HG02642 (cell line): Measurements from ENCODE around the gene EPHA3.

Experiments used
- ATAC-seq: cut with Tn5 transposase; IDR thresholded peaks from one replicate; pipeline ENCODE4 v1.9.1; 2021; ENCODE audit warnings: mild to moderate bottlenecking; ENCODE audit not compliant: unreplicated experiment, poor library complexity

The EPHA3 gene

DNA sequence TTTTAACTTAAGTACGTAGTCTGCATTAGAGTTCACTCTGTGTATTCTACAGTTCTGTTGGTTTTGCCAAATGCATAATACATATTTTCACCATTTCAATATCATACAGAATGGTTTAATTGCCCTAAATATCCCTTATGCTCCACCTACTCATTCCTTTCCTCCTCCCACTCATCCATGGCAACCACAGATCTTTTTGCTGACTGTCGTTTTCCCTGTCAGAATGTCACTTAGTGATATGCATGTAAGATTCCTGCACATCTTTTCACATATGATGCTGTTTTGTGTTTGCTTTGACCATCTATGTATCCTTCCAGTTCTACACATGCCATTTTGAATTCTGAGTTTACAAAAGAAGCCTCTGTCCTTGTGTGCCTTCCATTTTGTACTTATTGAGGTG is 36.7 kb downstream of the EPHA3 start:
- no peak for ATAC-seq

DNA sequence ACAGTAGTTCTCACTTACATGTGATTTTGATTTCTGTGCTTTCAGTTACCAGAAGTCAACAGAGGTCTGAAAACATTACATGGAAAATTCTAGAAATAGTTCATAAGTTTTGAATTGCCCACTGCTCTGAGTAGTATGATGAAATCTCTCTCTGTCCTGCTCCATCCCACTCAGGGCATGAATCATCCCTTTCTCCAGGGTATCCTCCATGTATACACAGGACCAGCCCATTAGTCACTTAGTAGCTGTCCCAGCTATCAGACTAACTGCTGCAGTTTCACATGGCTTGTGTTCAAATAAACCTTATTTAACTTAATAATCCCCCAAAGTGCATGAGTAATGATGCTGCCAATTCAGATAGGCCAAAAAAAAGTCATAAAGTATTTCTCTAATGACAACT is 38.6 kb downstream of the EPHA3 start:
- ATAC-seq = no peak

DNA sequence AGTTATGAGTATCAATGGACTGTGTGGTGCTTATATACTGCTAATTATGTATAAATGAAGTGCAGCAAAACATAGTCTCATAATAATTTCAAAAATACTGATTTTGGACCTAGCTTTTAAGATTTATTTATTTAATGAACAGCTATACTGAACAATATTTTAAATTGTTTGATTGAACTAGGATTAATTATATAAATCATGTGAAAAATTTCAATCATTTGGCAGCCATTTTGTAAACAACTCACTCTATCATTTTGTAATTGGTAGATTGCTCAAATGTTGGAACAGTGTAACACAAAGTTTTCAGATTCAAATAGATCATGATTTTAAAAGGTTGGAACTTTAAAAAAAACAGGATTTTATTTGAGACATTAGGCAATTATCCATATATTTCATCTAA is 47.0 kb downstream of the EPHA3 start:
- no peak for ATAC-seq

DNA sequence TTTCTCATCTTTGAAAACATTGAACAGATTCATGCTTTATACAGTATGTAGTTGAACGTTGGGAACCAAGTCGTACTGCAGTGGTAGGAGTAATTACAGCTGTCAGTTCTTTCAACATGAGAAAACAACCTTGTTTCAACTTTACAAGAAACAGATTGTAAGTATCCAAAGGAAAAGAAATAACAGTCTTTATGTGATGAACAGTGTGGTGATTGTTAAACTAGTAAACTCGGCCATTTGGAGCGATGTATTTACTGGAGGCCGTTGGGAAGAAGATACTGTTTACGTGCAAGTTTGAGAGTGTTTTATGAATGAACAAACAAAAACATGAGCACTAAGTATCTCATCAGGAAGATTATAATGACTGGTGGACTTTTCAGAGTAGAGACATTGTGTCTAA is 48.4 kb downstream of the EPHA3 start:
- ATAC-seq = no peak

DNA sequence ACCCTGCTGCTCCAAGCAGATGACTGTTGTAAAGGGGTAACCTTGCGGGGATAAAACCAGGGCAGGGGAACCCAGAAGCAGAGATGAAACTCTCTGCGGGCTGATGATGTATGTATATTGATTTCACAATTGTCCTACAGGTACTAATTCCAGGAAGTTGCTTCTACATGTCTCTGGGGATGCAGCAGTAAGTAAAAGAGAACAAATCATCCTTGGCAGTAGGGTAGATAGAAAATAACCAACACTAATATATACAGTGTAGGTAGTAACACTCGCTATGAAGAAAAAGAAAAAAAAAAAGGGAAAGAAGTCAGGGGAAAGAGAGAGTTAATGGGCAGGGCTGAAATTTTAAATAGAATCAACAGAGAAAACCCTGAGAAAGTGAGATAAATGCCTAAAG is 50.2 kb downstream of the EPHA3 start:
- no peak for ATAC-seq

DNA sequence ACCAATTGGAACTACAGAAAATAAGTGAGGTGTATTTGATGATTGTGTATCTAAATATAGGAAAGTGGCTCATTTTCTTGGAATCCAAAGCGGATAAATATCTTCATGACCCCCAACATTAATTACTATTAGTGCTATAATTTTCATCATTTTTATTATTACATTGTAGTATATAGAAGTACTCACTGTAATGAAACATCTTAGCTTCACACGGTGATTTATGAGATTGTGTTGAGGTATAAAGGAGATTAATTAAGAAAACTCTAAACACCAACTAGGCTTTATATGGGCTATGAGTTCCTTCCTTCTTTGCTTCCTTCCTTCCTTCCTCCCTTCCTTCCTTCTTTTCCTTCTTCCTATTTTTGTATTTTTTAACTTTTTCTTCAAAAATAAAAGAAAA is 52.2 kb downstream of the EPHA3 start:
- ATAC-seq = no peak

DNA sequence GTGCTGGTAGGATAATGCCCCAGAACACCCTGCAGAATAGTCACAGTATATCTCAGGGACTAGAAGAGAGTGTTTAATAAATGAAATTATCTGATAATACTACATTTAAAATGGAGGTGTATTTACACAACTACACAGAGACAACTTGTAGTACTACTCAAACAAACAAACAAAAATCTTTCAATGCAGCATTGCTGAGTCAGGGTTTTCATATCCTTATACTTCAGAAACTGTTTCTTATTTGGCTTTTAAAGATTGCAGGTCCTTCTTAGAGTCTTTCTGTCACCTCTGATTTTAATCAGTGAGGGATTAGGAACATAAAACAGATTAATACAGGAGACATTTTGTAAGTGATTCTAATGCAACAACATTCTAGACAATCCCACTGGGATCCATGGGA is 57.4 kb downstream of the EPHA3 start:
- no peak for ATAC-seq

DNA sequence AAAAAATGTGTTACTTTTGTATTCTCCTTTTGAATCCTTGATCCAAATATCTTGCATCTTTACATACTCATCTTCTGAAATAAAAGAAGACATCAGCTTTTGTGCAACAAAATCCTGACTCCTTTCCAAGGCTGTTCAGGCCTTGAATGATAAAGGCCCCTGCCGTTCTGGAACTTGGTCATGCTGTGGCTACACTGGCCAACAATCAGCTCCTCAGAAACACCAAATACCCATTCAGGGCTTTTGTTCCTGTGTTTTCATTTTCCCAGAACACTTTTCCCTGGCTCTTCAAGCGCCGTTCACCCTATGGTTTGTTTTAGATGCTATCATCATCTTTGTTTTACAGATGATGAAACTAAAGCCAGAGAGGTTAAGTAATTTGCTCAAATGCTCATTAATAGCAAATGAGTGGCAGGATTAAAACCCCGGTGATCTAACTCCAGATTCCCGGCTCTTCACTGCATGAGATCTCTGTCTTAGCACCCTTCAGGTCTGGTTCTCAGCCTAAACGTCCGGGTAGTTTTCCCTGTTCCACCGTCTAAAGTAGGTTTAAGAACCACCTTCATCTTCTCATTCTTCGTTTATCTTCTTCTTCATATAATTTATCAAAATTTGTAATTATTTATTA is 58.3 kb downstream of the EPHA3 start:
- no peak for ATAC-seq

DNA sequence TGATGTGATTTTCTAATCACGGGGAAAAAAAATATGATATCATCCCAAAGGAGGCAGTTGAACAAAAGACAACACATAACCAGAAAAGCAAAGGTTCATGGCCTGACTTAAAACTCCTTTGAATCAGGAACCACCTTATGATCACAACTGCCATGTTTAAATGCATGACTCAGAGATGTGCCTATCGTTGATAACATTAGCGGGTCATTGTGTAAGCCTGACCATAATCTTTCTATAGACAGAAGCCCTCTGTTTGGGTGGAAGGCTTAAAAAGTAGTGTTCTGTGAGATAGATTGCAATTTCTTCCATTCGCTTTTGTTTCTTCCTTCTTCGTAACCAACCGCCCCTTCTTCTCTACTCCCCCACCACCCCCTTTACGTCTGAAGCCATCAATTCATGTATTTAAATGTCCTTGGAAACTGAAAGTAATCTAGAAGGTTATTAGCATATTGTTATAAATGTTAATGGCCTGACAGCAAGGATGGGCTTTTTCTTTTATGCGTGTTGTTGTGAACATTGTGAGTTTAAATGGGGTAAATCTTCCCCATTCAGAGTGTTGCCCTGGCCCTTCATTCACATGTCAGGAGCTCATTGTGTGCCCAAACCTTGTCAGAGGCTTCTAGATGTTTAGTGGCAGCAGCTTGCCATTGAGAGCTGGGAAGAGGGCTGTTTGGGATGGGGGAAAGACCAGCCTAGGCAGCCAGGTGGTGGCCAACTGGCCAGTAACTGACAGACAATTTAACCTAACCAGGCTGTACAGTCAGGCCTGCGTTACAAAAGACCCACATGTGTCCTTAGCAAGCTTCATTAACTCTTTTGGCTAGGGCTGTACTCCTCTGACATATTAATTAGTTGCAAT is 64.5 kb downstream of the EPHA3 start:
- no peak for ATAC-seq

DNA sequence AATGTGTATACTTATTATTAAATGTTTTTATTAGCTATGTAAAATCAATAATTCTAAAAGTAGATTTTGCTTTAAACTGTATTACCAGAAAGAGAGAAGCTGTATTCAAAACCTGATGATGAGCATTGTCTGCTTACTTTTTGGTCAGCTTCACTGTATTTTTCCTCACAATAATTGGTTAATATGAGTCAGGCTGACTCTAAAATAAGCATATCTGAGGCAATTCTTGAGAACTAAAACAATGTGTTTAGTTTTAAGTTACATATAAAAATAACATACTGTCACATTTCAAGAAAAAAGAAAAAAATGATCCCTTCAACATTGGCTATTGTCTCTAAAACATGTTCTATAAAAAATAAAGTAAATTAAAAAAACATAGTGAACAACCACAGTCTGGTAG is 66.1 kb downstream of the EPHA3 start:
- no peak for ATAC-seq

DNA sequence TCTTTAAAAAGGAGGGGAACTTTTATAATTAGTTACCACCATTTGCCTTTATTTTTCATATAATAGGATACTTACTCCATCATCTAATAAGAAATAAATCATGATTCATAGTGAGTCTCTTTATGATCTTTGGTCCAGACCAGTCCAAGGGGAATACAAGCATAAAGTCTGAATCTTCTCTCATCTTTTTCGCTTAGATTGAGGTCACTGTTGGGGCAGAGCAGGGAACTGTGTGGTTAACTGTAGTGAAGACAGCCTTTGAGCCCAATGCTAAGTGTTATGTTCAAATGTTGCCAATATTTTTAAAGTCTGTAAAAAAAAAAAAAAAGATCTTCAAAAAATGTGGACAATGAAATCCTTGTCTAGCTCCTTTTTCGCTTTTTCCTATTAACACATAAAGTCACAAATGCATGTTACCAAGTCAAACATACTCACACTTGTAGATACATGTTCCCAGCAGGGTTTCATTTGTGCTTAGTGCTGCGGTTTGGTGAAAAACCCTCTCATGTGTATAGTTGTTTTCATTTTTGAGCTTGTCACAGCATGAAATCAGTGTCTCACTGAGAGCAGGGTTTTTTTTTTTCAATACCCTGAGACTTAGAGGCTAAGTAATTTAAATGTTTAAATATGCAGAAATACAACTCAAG is 72.1 kb downstream of the EPHA3 start:
- ATAC-seq = no peak

DNA sequence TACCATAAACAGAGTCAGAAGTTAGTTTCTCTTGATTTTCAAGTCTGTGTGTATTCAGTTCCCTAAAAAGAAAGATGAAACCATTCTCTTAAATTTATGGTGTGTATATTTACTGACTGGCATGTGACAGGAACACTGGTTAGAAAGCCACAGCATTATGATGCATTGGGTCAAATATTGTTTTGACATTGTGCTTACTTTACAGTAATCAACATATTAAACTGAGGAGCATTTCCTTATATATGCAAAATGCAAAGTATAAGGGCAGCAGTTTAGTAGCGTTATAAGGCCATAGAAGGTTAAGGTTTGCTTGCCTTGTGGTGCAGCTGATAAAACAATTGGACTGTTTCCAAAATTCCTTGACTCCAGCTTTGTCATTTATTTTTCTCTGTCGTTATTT is 72.9 kb downstream of the EPHA3 start:
- no peak for ATAC-seq

DNA sequence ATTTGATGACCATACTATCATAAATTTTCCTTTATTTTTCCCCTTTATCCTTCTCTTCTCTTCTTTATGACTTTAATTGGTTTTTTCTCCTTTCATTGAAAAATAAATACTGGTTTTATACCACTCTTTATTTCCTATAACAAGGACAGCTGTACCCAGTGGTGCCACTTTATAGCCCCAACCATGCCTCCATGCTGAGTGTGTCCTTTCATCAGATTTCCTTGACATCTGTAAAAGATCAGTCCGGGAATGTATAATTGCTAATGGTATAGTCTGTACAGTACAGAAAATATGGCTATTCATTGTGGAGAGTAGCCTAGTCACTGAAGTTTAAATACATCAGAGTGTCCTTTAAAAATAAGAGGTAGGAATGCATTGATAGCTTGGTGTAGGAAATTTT is 74.6 kb downstream of the EPHA3 start:
- no peak for ATAC-seq

DNA sequence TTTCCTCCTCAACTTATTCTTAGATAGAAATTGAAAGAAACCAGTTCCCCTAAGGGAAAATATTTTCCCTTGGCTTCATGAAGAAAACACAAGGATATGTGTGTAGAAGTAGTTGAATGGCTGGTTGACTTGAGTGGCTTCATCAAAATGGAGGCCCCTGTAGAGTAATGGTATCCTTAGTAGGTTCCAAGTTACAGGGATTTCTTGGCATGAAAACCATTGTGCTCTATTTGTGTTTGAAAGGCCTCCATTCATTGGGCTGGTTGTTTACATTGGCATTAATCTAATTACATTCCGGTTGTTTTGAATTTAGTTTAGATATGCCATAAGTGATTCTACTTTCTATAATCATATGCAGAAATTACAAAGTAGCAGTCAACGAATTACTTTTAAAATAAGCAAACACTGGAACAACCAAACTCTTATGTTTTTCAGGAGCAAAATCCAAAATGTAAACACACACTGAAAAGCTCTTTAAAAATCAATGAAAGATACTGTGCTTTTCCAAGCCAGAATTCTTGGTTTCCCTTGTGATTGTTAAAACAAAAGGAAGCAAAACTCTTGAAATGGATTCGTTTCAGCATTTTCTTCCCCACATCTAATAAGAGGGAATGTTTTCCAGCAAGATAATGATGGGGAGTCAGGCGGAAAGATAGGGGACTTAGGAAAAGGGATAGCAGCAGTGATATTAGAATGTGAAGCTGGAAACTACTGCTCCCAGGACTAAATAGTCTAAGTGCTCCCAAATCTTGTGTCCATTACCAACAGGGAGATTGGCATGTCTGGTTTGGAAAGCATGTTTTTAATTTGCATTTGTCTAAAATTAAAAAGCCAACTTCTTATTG is 77.0 kb downstream of the EPHA3 start:
- no peak for ATAC-seq

DNA sequence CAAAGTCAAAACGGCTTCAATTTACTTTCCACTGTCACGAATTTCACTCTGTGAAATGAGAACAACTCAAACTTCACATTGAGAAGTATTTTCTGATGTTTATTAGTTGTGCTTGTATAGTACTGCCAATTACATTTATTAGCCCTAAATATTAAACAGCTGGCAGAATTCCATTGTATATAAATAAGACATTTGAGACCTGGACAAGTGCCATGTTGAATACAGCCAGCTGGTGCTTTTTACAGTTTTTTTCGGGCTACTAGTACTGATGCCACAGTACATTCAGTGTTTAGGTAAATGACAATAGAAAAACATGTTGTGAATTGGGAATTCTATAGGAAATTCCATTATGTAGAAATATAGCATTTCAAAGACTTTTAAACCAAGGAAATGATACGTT is 79.0 kb downstream of the EPHA3 start:
- no peak for ATAC-seq

DNA sequence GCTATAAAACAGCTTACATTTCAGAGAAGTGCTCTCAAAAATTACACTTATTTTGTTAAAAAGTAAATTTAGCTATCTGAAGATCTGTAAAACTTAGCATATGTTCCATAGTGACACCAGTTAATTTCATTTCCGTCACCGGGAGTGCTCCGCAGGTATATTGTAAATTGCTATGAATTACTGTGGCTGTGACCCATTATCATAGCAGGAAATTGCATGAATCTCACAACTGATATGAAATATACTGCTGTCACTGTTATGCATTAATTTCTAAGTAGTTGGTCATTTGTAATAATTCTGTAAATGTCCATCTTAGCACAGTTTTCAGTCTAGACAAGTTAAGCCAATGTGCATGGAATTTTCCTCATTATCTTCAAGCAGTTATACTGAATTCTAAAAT is 91.2 kb downstream of the EPHA3 start:
- ATAC-seq = no peak

DNA sequence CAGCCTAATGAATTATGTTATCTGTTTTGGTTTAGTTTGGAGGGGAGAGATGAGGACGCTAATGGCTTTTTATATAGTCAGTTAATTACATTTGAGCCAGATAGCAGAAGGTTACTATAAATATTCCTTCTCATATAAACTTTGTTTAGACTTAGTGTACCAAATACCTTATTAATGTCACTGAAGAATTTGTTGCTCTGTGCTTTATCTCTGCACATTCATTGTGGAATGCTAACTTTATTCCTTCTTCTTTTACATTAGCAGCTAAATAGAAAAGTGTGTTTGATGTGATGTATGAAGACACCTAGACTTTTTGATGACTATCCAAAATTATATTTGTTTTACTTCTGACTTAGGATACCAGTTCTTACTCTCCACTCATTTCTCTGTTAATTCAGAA is 105.2 kb downstream of the EPHA3 start:
- no peak for ATAC-seq

DNA sequence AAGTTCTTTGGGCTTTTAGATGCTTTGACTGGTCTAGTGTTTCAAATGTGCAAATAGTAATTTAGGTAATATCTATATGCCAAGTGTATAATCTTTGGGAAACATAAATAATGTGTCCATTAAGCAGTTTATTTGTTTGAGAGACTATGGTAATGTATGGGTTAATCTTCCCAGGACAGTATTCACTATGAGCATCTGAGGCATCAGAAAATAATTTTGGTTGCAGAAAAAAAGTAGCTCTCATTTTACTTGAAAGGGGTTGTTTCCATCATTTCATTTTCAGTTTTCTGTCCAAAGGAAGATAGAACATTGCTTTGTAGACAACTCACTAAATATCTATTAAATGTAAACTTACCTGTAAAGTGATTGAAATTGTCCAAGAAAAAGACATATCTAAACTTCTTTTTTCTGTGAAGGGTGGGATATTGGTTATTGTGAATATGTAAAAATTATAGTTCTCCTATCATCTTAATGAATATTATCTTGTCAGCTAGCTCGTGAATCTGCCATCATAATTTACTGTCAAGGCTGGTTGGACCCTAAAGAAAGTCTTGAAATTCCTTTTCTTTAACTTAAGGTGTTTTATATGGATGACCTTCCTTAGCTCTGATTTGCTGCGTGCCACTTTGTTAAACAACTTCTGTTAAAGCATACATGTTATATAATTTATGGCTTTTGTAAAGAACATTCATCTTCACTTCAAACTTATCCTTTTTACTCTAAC is 108.8 kb downstream of the EPHA3 start:
- ATAC-seq = no peak

DNA sequence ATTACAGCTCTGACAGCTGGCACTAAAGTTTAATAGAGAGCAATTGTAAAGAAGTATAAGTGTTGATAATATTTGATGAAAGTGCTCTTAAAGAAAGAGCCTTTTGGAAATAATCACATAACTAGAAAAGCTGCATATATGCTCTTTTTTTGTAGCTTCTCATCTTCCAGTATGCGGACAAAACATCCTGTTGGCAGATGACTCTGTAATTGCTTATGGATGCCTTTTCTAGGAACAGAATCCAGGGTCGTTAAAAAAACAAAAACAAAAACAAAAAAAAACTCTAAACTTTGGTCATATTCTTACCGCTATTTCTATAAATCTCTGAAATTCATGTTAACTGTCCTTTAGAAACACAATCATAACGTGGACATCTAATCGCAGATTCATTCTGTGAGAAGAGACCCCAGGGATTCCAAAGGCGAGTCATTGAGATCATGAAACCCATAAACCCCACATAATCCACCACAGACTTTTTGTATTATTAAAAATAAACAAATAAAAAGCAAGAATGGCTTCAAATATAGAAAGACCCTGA is 109.8 kb downstream of the EPHA3 start:
- ATAC-seq = no peak

DNA sequence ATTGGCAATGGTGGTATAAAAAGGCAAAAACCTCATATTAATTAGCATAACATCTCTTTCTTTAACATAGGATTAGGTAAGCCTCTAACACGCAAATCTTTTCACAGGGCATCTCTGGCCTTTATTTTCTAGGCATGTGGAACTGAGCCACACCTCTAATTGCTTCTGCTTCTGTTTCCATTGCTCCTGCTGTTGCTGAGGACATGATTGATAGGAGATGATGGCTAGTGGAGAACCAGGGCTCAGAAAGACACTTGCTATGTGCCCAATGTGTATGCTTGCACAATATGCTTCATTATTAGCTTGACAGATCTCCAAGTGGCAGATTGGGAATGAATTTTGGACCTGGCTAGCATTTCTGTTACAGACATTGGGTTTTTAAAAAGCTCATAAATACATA is 114.5 kb downstream of the EPHA3 start:
- no peak for ATAC-seq
